Adrenal gland (tissue), 12 donors: ENCODE data around the gene DIRAS2. TPM values are rescaled to one million over a fixed set of nuclear protein-coding genes. Genes with fewer than 3 reads are reported as not detected.

Experiments
- DNase-seq, 7 donors: peaks; one replicate each; pipeline ENCODE4 v3.0.0-alpha.2; 2019 to 2020
- H3K27ac ChIP-seq, 5 donors: fragments of 200-600 bp; sonication (generic) in 4 of 5; 1 replicate in 3 of 5; 2 replicates in 2 of 5; pipeline versions ENCODE4 v1.5.1 to v1.8.0; 2016 to 2020; ENCODE audit warnings: mild to moderate bottlenecking in 1 of 5
- H3K27me3 ChIP-seq: fragments of 200-600 bp; 2 replicates; pipeline ENCODE4 v1.8.0; 2021
- H3K36me3 ChIP-seq, 2 donors: fragments of 200-600 bp; replicated peaks in 1 of 2; 1 replicate in 1 of 2; 2 replicates in 1 of 2; pipeline versions ENCODE4 v1.5.1 to v1.8.0; 2018 to 2022
- H3K4me1 ChIP-seq, 2 donors: fragments of 200-600 bp; replicated peaks in 1 of 2; 1 replicate in 1 of 2; 2 replicates in 1 of 2; pipeline versions ENCODE4 v1.5.1 to v1.8.0; 2018 to 2021
- H3K4me3 ChIP-seq, 4 donors: fragments of 200-600 bp; sonication (generic) in 3 of 4; one replicate each; pipeline ENCODE4 v1.5.1; 2016 to 2018
- H3K9me3 ChIP-seq, 3 donors: fragments of 200-600 bp; sonication (generic) in 1 of 3; replicated peaks in 1 of 3; 1 replicate in 2 of 3; 2 replicates in 1 of 3; pipeline versions ENCODE4 v1.5.1 to v1.8.0; 2016 to 2021
- POLR2A ChIP-seq, 2 donors: fragments of 450-650 bp; IDR thresholded peaks; one replicate each; pipeline ENCODE4 v1.6.1; 2017; ENCODE audit warnings: antibody characterized with exemption in 2 of 2, mild to moderate bottlenecking in 2 of 2, moderate library complexity in 1 of 2
- WGBS, 4 donors: extraction: QIAGEN DNeasy Blood & Tissue Kit in 2 of 4; methylation state at CpG; one replicate each; pipeline versions ENCODE4 v1.1.5 to v1.1.7; 2013 to 2017; 5-methylcytosine and 5-hydroxymethylcytosine counted together
- intact Hi-C, 2 donors: fragments of 100-400 bp; cut with DNase I; formaldehyde crosslinking; loops; one replicate each; pipeline versions ENCODE4 v1.14.1 to v1.15.0; 2022 to 2023
- polyA plus RNA-seq, 3 donors: library from polyadenylated mRNA; stranded (reverse); fragments of 200-250 nt in 2 of 3; fragments of 350-450 nt in 1 of 3; fragmentation: Illumina TruSeq in 1 of 3; extraction: RNeasy Lipid Tissue Mini Kit (QIAGEN cat#74804) in 1 of 3; gene quantifications; one replicate each; pipeline ENCODE4 v1.2.3, GENCODE V29; 2013 to 2014
- total RNA-seq, 9 donors: library from RNA; depleted of rRNA in 4 of 9; stranded (reverse); fragments of >200 nt in 4 of 9; fragments of 120-200 nt in 1 of 9; fragmentation: NEBNext Ultra II Directional in 1 of 9; extraction: Animal tissue kit (Norgen Biotek cat#: 25700) in 1 of 9; gene quantifications; one replicate each; pipeline versions ENCODE4 v1.1.0 to v1.2.4, GENCODE V29; 2013 to 2023
- TF ChIP-seq, protein P1 (sequence below), 6 experiments: fragments of 450-650 bp in 4 of 6; fragments of 200-600 bp in 2 of 6; sonication (generic) in 1 of 6; IDR thresholded peaks; 1 replicate in 5 of 6; 2 replicates in 1 of 6; pipeline versions ENCODE4 v1.5.1 to v1.8.0; 2016 to 2021; ENCODE audit warnings: antibody characterized with exemption in 6 of 6, mild to moderate bottlenecking in 2 of 6, moderate library complexity in 1 of 6
- donor health status: healthy with polysubstance abuse.
- donor health status: Bipolar disorder and iron deficiency.
- donor health status: DM: yes; HTN: yes; CAD: no.
- donor health status: DM: no; HTN: no; CAD: no.
- donor health status: DM: no; HTN: no; CAD: no.
- donor health status: DM: yes; HTN: yes; CAD: no.

DIRAS2 gene
- total and polyA plus RNA-seq, 12 donors, result 0.06 to 3.1 (median 1.2) TPM; not detected in 3

DNA sequence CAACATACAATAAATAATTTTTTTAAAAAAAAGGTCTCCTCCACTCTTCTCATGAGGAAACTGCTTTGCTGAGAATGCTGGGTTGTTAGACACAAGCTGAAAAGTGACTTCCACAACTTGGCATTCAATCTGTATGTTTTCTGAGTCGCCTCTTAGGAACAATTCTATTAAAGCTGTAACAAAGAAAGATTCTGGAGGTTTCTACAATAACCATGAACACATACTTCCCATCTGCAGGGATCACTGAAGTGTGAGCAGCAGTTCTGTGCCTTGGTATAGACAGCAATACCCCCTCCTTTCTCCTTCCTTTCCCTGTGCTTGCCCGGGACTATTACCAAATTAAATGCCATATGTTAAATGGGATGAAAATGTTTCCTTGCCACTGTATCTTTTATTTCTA lies 1.5 kb downstream of the DIRAS2 start:
- TF ChIP-seq, protein P1, sequence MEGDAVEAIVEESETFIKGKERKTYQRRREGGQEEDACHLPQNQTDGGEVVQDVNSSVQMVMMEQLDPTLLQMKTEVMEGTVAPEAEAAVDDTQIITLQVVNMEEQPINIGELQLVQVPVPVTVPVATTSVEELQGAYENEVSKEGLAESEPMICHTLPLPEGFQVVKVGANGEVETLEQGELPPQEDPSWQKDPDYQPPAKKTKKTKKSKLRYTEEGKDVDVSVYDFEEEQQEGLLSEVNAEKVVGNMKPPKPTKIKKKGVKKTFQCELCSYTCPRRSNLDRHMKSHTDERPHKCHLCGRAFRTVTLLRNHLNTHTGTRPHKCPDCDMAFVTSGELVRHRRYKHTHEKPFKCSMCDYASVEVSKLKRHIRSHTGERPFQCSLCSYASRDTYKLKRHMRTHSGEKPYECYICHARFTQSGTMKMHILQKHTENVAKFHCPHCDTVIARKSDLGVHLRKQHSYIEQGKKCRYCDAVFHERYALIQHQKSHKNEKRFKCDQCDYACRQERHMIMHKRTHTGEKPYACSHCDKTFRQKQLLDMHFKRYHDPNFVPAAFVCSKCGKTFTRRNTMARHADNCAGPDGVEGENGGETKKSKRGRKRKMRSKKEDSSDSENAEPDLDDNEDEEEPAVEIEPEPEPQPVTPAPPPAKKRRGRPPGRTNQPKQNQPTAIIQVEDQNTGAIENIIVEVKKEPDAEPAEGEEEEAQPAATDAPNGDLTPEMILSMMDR (IDR thresholded peaks at IDR 0.05), result no peak
- TF ChIP-seq POLR2A (IDR thresholded peaks at IDR 0.05), result no peak
- Histone ChIP-seq H3K4me1 (peaks cover 0 to 8% of the 10 kb centered on the region in 2 donors), H3K9me3 (no peaks in the 10 kb centered on the region), H3K4me3 (no peak overlapping the region), H3K27ac (no peak overlapping the region), H3K27me3 (peaks cover 39% of the 10 kb centered on the region), H3K36me3 (no peaks in the 10 kb centered on the region)
- intact Hi-C loops, result no loop called here
- no peak for DNase-seq
- WGBS, 4 donors, result 45 to 66% (median 65%) methylated on average over 2 of the region's 2 CpGs

DNA sequence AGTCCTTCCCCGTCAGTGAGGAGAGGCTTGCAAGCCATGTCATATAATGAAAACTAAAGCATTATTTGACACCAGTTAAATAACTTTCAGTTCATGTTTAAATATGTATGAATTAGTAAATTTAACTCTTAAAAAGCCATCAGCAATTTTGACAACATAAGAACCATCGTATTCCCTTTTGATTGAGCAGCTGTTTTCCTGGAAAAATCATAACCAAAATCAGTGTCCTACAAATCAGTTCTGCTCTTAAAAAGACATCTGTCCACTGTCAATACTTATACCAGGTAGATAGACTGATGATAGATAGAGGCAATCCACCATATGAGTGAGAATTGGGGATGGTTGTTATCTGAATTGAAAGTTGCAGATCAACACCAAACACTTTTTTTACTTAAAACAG lies 2.3 kb downstream of the DIRAS2 start:
- H3K4me1 ChIP-seq, result peaks cover 0 to 8% of the 10 kb centered on the region in 2 donors
- no peak for DNase-seq
- H3K36me3 ChIP-seq, result no peaks in the 10 kb centered on the region
- no peak overlapping the region for H3K27ac ChIP-seq
- H3K27me3 ChIP-seq, result peaks cover 33% of the 10 kb centered on the region
- TF ChIP-seq, protein P1 (IDR thresholded peaks at IDR 0.05), result no peak
- TF ChIP-seq POLR2A (IDR thresholded peaks at IDR 0.05), result no peak
- no peaks in the 10 kb centered on the region for H3K9me3 ChIP-seq
- no peak overlapping the region for H3K4me3 ChIP-seq
- 74 to 80% (median 78%) methylated on average over 2 of the region's 2 CpGs for WGBS, 4 donors
- intact Hi-C loops, result no loop called here

DNA sequence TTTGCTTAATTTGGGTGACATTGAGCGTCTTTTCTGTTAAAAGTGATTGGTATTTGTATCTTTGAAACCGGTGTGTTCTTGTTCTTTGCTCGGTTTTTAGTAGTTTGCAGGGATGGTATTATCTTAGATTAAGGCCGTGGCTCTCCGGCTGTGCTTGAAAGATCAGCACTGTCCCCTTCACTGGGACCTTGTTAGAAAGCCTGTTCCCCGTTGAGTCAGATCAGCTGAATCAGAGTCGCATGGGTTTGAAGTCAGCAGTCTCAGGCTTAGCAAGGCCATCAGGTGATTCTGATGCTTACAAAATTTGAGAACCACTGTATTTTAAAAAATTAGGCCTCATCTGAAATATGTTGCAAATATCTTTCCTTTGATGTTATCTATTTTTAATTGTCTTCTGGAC lies 5.0 kb downstream of the DIRAS2 start:
- Histone ChIP-seq H3K9me3 (no peaks in the 10 kb centered on the region), H3K27ac (no peak overlapping the region), H3K4me1 (peaks cover 0 to under 1% of the 10 kb centered on the region in 2 donors), H3K36me3 (no peaks in the 10 kb centered on the region), H3K4me3 (no peak overlapping the region), H3K27me3 (peaks cover 14% of the 10 kb centered on the region)
- no peak for DNase-seq
- 75 to 89% (median 76%) methylated on average over 7 of the region's 7 CpGs for WGBS, 4 donors
- intact Hi-C loops, result no loop called here
- TF ChIP-seq, protein P1 (IDR thresholded peaks at IDR 0.05), result no peak
- TF ChIP-seq POLR2A (IDR thresholded peaks at IDR 0.05), result no peak

- H3K36me3 ChIP-seq, result no peaks in the 10 kb centered on the region
- no peak for TF ChIP-seq POLR2A (IDR thresholded peaks at IDR 0.05)
- TF ChIP-seq, protein P1 (IDR thresholded peaks at IDR 0.05), result no peak
- DNase-seq, result peak in 1 of 7 donors; percentile 61
- intact Hi-C loops, result no loop called here
- no peak overlapping the region for H3K27ac ChIP-seq
- no peak overlapping the region for H3K4me3 ChIP-seq
- peaks cover 7% of the 10 kb centered on the region for H3K27me3 ChIP-seq
- H3K4me1 ChIP-seq, result no peaks in the 10 kb centered on the region
- 77 to 86% (median 82%) methylated on average over 7 to 8 of the region's 8 CpGs for WGBS, 4 donors
- no peaks in the 10 kb centered on the region for H3K9me3 ChIP-seq
Measured at GRCh38 chr9:90632647-90633207, 9.9 kb downstream of the DIRAS2 start.
